GM12878 (cell line): Measurements from ENCODE around the gene BSN. TPM values are rescaled to one million over a fixed set of nuclear protein-coding genes. Genes with fewer than 3 reads are reported as not detected.

Source experiments
- ASH2L ChIP-seq: fragments of 300-600, 200-600 bp; sonication (generic); IDR thresholded peaks from 2 replicates; pipeline ENCODE4 v1.6.1; 2017; ENCODE audit warnings: low read depth, mild to moderate bottlenecking, borderline replicate concordance
- GABPA ChIP-seq: IDR thresholded peaks from 2 replicates; pipeline ENCODE4 v1.6.1; 2014; ENCODE audit warnings: antibody characterized with exemption, low read depth, mild to moderate bottlenecking, inconsistent platforms
- NFXL1 ChIP-seq: fragments of 450-650 bp; IDR thresholded peaks from 2 replicates; pipeline ENCODE4 v1.6.1; 2017; ENCODE audit warnings: antibody characterized with exemption, mild to moderate bottlenecking, borderline replicate concordance
- RB1 ChIP-seq: fragments of 450-650 bp; formaldehyde crosslinking; IDR thresholded peaks from 2 replicates; pipeline ENCODE4 v1.6.1; 2017; ENCODE audit warnings: mild to moderate bottlenecking, borderline replicate concordance
- SP1 ChIP-seq: IDR thresholded peaks from one replicate; pipeline ENCODE4 v1.6.1; 2011; ENCODE audit warnings: low read depth, low read length
- polyA plus RNA-seq, 11 experiments: library from polyadenylated mRNA; depleted of rRNA in 4 of 11; unstranded in 6 of 11; stranded (reverse) in 5 of 11; fragments of >200 nt; fragmentation: Nextera tagmentation in 4 of 11; fragmentation: Illumina TruSeq in 1 of 11; extraction: Ambion mirVana in 4 of 11; extraction: Trizol in 1 of 11; gene quantifications; 1 replicate in 1 of 11; 2 replicates in 10 of 11; pipeline versions ENCODE4 v1.2.1 to v1.2.3, GENCODE V29; 2011 to 2016; ENCODE audit warnings: inconsistent platforms in 2 of 11, missing spikeins in 2 of 11, low read depth in 1 of 11
- total RNA-seq, 4 experiments: library from RNA; depleted of rRNA in 3 of 4; stranded (reverse); fragments of >200 nt in 3 of 4; fragmentation: Illumina TruSeq in 1 of 4; extraction: Trizol in 1 of 4; gene quantifications; 2 replicates each; pipeline versions ENCODE4 v1.2.1 to v1.2.3, GENCODE V29; 2013 to 2021
- TF ChIP-seq, protein P1 (sequence below): fragments of 450-650 bp; formaldehyde crosslinking; IDR thresholded peaks from 2 replicates; pipeline ENCODE4 v1.4.0; 2020; ENCODE audit warnings: mild to moderate bottlenecking, moderate library complexity
- TF ChIP-seq, protein P2 (sequence below): fragments of 150-350 bp; IDR thresholded peaks from 2 replicates; pipeline ENCODE4 v1.6.1; 2016; ENCODE audit warnings: low read depth, low read length
- TF ChIP-seq, protein P3 (sequence below): IDR thresholded peaks from 2 replicates; pipeline ENCODE4 v1.6.1; 2012; ENCODE audit warnings: low read depth, low read length, improper control_type of control experiment

The BSN gene
- total and polyA plus RNA-seq, 10 of the 15 experiments (the other 5 are each of a cell fraction or from before 2014, with no cell fraction given), result under 0.01 to 0.19 (median 0.05) TPM; not detected in 1

DNA sequence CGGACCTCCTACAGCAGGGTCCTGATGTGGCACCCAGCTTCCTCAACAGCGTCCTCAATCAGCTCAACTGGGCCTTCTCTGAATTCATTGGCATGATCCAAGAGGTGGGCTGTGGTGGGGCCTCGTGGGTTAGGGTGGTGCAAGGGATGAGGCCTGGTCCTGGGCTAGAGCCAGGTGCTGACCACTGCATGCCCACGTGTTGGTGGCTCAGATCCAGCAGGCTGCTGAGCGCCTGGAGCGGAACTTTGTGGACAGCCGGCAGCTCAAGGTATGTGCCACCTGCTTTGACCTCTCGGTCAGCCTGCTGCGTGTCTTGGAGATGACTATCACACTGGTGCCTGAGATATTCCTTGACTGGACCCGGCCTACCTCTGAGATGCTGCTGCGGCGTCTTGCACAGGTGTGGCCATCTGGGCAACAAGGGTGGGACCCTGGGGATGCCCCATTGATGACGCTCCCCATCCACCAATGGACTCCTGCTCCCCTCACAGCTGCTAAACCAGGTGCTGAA is 161.4 kb downstream of the BSN start (continued):
- TF ChIP-seq, protein P1, sequence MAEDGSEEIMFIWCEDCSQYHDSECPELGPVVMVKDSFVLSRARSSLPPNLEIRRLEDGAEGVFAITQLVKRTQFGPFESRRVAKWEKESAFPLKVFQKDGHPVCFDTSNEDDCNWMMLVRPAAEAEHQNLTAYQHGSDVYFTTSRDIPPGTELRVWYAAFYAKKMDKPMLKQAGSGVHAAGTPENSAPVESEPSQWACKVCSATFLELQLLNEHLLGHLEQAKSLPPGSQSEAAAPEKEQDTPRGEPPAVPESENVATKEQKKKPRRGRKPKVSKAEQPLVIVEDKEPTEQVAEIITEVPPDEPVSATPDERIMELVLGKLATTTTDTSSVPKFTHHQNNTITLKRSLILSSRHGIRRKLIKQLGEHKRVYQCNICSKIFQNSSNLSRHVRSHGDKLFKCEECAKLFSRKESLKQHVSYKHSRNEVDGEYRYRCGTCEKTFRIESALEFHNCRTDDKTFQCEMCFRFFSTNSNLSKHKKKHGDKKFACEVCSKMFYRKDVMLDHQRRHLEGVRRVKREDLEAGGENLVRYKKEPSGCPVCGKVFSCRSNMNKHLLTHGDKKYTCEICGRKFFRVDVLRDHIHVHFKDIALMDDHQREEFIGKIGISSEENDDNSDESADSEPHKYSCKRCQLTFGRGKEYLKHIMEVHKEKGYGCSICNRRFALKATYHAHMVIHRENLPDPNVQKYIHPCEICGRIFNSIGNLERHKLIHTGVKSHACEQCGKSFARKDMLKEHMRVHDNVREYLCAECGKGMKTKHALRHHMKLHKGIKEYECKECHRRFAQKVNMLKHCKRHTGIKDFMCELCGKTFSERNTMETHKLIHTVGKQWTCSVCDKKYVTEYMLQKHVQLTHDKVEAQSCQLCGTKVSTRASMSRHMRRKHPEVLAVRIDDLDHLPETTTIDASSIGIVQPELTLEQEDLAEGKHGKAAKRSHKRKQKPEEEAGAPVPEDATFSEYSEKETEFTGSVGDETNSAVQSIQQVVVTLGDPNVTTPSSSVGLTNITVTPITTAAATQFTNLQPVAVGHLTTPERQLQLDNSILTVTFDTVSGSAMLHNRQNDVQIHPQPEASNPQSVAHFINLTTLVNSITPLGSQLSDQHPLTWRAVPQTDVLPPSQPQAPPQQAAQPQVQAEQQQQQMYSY, result no peak
- TF ChIP-seq ASH2L (no peak), RB1 (no peak), GABPA (no peak), NFXL1 (no peak), SP1 (no peak)
- TF ChIP-seq, protein P2, sequence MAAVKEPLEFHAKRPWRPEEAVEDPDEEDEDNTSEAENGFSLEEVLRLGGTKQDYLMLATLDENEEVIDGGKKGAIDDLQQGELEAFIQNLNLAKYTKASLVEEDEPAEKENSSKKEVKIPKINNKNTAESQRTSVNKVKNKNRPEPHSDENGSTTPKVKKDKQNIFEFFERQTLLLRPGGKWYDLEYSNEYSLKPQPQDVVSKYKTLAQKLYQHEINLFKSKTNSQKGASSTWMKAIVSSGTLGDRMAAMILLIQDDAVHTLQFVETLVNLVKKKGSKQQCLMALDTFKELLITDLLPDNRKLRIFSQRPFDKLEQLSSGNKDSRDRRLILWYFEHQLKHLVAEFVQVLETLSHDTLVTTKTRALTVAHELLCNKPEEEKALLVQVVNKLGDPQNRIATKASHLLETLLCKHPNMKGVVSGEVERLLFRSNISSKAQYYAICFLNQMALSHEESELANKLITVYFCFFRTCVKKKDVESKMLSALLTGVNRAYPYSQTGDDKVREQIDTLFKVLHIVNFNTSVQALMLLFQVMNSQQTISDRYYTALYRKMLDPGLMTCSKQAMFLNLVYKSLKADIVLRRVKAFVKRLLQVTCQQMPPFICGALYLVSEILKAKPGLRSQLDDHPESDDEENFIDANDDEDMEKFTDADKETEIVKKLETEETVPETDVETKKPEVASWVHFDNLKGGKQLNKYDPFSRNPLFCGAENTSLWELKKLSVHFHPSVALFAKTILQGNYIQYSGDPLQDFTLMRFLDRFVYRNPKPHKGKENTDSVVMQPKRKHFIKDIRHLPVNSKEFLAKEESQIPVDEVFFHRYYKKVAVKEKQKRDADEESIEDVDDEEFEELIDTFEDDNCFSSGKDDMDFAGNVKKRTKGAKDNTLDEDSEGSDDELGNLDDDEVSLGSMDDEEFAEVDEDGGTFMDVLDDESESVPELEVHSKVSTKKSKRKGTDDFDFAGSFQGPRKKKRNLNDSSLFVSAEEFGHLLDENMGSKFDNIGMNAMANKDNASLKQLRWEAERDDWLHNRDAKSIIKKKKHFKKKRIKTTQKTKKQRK, result no peak
- TF ChIP-seq, protein P3, sequence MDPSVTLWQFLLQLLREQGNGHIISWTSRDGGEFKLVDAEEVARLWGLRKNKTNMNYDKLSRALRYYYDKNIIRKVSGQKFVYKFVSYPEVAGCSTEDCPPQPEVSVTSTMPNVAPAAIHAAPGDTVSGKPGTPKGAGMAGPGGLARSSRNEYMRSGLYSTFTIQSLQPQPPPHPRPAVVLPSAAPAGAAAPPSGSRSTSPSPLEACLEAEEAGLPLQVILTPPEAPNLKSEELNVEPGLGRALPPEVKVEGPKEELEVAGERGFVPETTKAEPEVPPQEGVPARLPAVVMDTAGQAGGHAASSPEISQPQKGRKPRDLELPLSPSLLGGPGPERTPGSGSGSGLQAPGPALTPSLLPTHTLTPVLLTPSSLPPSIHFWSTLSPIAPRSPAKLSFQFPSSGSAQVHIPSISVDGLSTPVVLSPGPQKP, result no peak
